HEK293 (cell line): ENCODE data around the gene METTL23.
A peak's percentile ranks its signal among the peaks of the same experiment; 100 is the strongest.

Experiments used
- BCL11A ChIP-seq: fragments of 450-650 bp; formaldehyde crosslinking; IDR thresholded peaks from 2 replicates; pipeline ENCODE4 v1.5.1; 2016; ENCODE audit warnings: low read depth, missing biosample characterization, missing genetic modification characterization
- BCL11B ChIP-seq: fragments of 450-650 bp; formaldehyde crosslinking; IDR thresholded peaks from 2 replicates; pipeline ENCODE4 v1.5.1; 2016; ENCODE audit warnings: low read depth, missing biosample characterization, missing genetic modification characterization
- GFI1B ChIP-seq: fragments of 450-650 bp; formaldehyde crosslinking; IDR thresholded peaks from 2 replicates; pipeline ENCODE4 v1.5.1; 2016; ENCODE audit warnings: missing biosample characterization, missing genetic modification characterization
- GLI4 ChIP-seq: fragments of 450-650 bp; formaldehyde crosslinking; IDR thresholded peaks from 2 replicates; pipeline ENCODE4 v1.5.1; 2016; ENCODE audit warnings: missing biosample characterization, missing genetic modification characterization
- HOXD13 ChIP-seq: sonication (generic); formaldehyde crosslinking; IDR thresholded peaks from 2 replicates; pipeline ENCODE4 v1.8.0; 2022; ENCODE audit warnings: missing genetic modification reagents, borderline replicate concordance
- PRDM1 ChIP-seq: fragments of 450-650 bp; formaldehyde crosslinking; IDR thresholded peaks from 2 replicates; pipeline ENCODE4; 2016; ENCODE audit warnings: missing biosample characterization, missing genetic modification characterization
- SCRT2 ChIP-seq: fragments of 450-650 bp; formaldehyde crosslinking; IDR thresholded peaks from 2 replicates; pipeline ENCODE4 v1.5.1; 2016; ENCODE audit warnings: missing biosample characterization, missing genetic modification characterization
- ZBTB17 ChIP-seq: fragments of 450-650 bp; formaldehyde crosslinking; IDR thresholded peaks from 2 replicates; pipeline ENCODE4 v1.5.1; 2016; ENCODE audit warnings: missing biosample characterization, missing genetic modification characterization
- ZFP37 ChIP-seq: fragments of 450-650 bp; formaldehyde crosslinking; IDR thresholded peaks from 2 replicates; pipeline ENCODE4 v1.5.1; 2016; ENCODE audit warnings: missing biosample characterization, missing genetic modification characterization
- ZNF19 ChIP-seq: fragments of 450-650 bp; formaldehyde crosslinking; IDR thresholded peaks from 2 replicates; pipeline ENCODE4; 2016; ENCODE audit warnings: missing biosample characterization, missing genetic modification characterization, low read depth
- ZNF37A ChIP-seq: fragments of 450-650 bp; IDR thresholded peaks from 2 replicates; pipeline ENCODE4 v1.5.1; 2018; ENCODE audit warnings: missing biosample characterization, missing genetic modification characterization
- ZNF473 ChIP-seq: fragments of 450-650 bp; formaldehyde crosslinking; IDR thresholded peaks from 2 replicates; pipeline ENCODE4 v1.5.1; 2017; ENCODE audit warnings: missing biosample characterization, missing genetic modification characterization
- ZNF48 ChIP-seq: fragments of 450-650 bp; formaldehyde crosslinking; IDR thresholded peaks from 2 replicates; pipeline ENCODE4 v1.5.1; 2016; ENCODE audit warnings: missing biosample characterization, missing genetic modification characterization
- ZNF560 ChIP-seq: fragments of 450-650 bp; formaldehyde crosslinking; IDR thresholded peaks from 2 replicates; pipeline ENCODE4 v1.5.1; 2017; ENCODE audit warnings: missing biosample characterization, missing genetic modification characterization, borderline replicate concordance
- ZNF670 ChIP-seq: fragments of 450-650 bp; formaldehyde crosslinking; IDR thresholded peaks from 2 replicates; pipeline ENCODE4 v1.5.1; 2016; ENCODE audit warnings: missing biosample characterization, missing genetic modification characterization, low read depth
- ZNF785 ChIP-seq: fragments of 450-650 bp; formaldehyde crosslinking; IDR thresholded peaks from 2 replicates; pipeline ENCODE4 v1.5.1; 2016; ENCODE audit warnings: missing biosample characterization, missing genetic modification characterization
- ZNF791 ChIP-seq: fragments of 450-650 bp; formaldehyde crosslinking; IDR thresholded peaks from 2 replicates; pipeline ENCODE4 v1.5.1; 2016; ENCODE audit warnings: missing biosample characterization, missing genetic modification characterization
- ZXDB ChIP-seq: fragments of 450-650 bp; formaldehyde crosslinking; IDR thresholded peaks from 2 replicates; pipeline ENCODE4 v1.5.1; 2016; ENCODE audit warnings: missing biosample characterization, missing genetic modification characterization
- TF ChIP-seq, protein P1 (sequence below): fragments of 450-650 bp; formaldehyde crosslinking; IDR thresholded peaks from 2 replicates; pipeline ENCODE4 v1.5.1; 2016; ENCODE audit warnings: missing biosample characterization, missing genetic modification characterization
- TF ChIP-seq, protein P2 (sequence below): fragments of 450-650 bp; formaldehyde crosslinking; IDR thresholded peaks from 2 replicates; pipeline ENCODE4 v1.5.0; 2017; ENCODE audit warnings: missing biosample characterization, missing genetic modification characterization, borderline replicate concordance
- TF ChIP-seq, protein P3 (sequence below): fragments of 450-650 bp; formaldehyde crosslinking; IDR thresholded peaks from 2 replicates; pipeline ENCODE4 v1.5.1; 2016; ENCODE audit warnings: missing biosample characterization, missing genetic modification characterization, low read depth
- TF ChIP-seq, protein P4 (sequence below): sonication (generic); formaldehyde crosslinking; IDR thresholded peaks from 2 replicates; pipeline ENCODE4 v1.8.1; 2022; ENCODE audit warnings: mild to moderate bottlenecking, moderate library complexity, missing genetic modification reagents
- TF ChIP-seq, protein P5 (sequence below): fragments of 450-650 bp; IDR thresholded peaks from 2 replicates; pipeline ENCODE4 v1.5.1; 2018; ENCODE audit warnings: missing biosample characterization, missing genetic modification characterization
- TF ChIP-seq, protein P6 (sequence below): fragments of 450-650 bp; formaldehyde crosslinking; IDR thresholded peaks from 2 replicates; pipeline ENCODE4 v1.5.1; 2016; ENCODE audit warnings: missing biosample characterization, missing genetic modification characterization

Gene METTL23

DNA sequence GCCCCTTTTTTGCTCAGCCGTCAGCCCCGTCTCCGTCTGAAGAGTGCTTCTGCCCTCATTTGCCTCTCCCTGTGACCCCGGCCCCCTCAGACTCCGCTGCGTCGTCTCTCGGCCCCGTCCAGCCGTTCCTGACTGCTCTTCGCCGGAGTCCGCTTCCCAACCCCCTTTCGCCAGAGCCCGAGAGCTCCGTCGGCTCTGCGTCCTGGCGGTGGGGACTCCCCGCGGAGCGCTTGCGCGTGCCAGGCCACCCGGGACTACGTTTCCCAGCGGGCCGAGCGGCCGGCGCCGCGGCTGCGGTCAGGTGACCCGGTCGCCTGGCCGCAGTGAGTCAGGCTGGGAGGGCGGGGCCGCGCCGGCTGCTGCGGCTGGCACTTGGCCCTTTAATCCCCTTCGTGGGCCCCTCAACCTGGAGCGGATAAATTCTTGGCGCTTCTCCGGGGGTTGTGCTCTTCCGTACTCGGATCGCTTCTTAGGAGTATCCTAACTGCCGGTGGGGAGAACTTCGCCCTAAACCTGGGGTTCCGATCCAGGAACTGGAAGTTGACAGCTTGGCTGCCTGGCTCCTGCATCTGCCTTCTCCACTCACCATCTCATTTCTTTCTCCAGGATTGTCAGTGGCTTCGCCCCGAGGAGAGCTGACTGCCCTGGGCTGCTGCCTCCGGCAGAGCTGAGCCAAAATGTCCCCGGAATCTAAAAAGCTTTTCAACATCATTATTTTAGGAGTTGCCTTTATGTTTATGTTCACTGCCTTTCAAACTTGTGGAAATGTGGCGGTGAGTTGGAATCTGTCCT lies 11.2 kb downstream of the METTL23 start, which contains the start of gene MFSD11 (continued):
- TF ChIP-seq, protein P1, sequence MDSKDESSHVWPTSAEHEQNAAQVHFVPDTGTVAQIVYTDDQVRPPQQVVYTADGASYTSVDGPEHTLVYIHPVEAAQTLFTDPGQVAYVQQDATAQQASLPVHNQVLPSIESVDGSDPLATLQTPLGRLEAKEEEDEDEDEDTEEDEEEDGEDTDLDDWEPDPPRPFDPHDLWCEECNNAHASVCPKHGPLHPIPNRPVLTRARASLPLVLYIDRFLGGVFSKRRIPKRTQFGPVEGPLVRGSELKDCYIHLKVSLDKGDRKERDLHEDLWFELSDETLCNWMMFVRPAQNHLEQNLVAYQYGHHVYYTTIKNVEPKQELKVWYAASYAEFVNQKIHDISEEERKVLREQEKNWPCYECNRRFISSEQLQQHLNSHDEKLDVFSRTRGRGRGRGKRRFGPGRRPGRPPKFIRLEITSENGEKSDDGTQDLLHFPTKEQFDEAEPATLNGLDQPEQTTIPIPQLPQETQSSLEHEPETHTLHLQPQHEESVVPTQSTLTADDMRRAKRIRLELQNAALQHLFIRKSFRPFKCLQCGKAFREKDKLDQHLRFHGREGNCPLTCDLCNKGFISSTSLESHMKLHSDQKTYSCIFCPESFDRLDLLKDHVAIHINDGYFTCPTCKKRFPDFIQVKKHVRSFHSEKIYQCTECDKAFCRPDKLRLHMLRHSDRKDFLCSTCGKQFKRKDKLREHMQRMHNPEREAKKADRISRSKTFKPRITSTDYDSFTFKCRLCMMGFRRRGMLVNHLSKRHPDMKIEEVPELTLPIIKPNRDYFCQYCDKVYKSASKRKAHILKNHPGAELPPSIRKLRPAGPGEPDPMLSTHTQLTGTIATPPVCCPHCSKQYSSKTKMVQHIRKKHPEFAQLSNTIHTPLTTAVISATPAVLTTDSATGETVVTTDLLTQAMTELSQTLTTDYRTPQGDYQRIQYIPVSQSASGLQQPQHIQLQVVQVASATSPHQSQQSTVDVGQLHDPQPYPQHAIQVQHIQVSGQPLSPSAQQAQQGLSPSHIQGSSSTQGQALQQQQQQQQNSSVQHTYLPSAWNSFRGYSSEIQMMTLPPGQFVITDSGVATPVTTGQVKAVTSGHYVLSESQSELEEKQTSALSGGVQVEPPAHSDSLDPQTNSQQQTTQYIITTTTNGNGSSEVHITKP (tag by site-specific recombination): peak; percentile 66
- TF ChIP-seq BCL11B (tag by site-specific recombination): peak; percentile 96
- no peak for TF ChIP-seq ZNF791 (tag by site-specific recombination)
- TF ChIP-seq HOXD13 (CRISPR knock-in tag): no peak
- TF ChIP-seq, protein P2, sequence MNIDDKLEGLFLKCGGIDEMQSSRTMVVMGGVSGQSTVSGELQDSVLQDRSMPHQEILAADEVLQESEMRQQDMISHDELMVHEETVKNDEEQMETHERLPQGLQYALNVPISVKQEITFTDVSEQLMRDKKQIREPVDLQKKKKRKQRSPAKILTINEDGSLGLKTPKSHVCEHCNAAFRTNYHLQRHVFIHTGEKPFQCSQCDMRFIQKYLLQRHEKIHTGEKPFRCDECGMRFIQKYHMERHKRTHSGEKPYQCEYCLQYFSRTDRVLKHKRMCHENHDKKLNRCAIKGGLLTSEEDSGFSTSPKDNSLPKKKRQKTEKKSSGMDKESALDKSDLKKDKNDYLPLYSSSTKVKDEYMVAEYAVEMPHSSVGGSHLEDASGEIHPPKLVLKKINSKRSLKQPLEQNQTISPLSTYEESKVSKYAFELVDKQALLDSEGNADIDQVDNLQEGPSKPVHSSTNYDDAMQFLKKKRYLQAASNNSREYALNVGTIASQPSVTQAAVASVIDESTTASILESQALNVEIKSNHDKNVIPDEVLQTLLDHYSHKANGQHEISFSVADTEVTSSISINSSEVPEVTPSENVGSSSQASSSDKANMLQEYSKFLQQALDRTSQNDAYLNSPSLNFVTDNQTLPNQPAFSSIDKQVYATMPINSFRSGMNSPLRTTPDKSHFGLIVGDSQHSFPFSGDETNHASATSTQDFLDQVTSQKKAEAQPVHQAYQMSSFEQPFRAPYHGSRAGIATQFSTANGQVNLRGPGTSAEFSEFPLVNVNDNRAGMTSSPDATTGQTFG (tag by site-specific recombination): no peak; the same call in 1 of the 2 replicates
- TF ChIP-seq ZNF37A (tag by site-specific recombination): no peak
- peak; percentile 27; the same call in 1 of the 2 replicates for TF ChIP-seq ZFP37 (tag by site-specific recombination)
- TF ChIP-seq, protein P3, sequence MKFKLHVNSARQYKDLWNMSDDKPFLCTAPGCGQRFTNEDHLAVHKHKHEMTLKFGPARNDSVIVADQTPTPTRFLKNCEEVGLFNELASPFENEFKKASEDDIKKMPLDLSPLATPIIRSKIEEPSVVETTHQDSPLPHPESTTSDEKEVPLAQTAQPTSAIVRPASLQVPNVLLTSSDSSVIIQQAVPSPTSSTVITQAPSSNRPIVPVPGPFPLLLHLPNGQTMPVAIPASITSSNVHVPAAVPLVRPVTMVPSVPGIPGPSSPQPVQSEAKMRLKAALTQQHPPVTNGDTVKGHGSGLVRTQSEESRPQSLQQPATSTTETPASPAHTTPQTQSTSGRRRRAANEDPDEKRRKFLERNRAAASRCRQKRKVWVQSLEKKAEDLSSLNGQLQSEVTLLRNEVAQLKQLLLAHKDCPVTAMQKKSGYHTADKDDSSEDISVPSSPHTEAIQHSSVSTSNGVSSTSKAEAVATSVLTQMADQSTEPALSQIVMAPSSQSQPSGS (tag by site-specific recombination): no peak
- TF ChIP-seq ZNF560 (tag by site-specific recombination): no peak
- no peak for TF ChIP-seq GFI1B (tag by site-specific recombination)
- no peak for TF ChIP-seq SCRT2
- TF ChIP-seq, protein P4, sequence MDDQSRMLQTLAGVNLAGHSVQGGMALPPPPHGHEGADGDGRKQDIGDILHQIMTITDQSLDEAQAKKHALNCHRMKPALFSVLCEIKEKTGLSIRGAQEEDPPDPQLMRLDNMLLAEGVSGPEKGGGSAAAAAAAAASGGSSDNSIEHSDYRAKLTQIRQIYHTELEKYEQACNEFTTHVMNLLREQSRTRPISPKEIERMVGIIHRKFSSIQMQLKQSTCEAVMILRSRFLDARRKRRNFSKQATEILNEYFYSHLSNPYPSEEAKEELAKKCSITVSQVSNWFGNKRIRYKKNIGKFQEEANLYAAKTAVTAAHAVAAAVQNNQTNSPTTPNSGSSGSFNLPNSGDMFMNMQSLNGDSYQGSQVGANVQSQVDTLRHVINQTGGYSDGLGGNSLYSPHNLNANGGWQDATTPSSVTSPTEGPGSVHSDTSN (CRISPR knock-in tag): no peak; the same call in 1 of the 2 replicates
- peak; percentile 77; the same call in 1 of the 2 replicates for TF ChIP-seq ZXDB
- TF ChIP-seq, protein P5, sequence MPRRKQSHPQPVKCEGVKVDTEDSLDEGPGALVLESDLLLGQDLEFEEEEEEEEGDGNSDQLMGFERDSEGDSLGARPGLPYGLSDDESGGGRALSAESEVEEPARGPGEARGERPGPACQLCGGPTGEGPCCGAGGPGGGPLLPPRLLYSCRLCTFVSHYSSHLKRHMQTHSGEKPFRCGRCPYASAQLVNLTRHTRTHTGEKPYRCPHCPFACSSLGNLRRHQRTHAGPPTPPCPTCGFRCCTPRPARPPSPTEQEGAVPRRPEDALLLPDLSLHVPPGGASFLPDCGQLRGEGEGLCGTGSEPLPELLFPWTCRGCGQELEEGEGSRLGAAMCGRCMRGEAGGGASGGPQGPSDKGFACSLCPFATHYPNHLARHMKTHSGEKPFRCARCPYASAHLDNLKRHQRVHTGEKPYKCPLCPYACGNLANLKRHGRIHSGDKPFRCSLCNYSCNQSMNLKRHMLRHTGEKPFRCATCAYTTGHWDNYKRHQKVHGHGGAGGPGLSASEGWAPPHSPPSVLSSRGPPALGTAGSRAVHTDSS: no peak; the same call in none of the 2 replicates
- TF ChIP-seq PRDM1 (tag by site-specific recombination): no peak
- TF ChIP-seq GLI4 (tag by site-specific recombination): peak; percentile 78
- TF ChIP-seq ZNF670 (tag by site-specific recombination): no peak
- TF ChIP-seq, protein P6, sequence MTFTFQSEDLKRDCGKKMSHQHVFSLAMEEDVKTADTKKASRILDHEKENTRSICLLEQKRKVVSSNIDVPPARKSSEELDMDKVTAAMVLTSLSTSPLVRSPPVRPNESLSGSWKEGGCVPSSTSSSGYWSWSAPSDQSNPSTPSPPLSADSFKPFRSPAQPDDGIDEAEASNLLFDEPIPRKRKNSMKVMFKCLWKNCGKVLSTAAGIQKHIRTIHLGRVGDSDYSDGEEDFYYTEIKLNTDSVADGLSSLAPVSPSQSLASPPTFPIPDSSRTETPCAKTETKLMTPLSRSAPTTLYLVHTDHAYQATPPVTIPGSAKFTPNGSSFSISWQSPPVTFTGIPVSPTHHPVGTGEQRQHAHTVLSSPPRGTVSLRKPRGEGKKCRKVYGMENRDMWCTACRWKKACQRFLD (tag by site-specific recombination): no peak
- no peak for TF ChIP-seq ZNF473
- TF ChIP-seq BCL11A (tag by site-specific recombination): peak; percentile 95
- TF ChIP-seq ZNF19 (tag by site-specific recombination): no peak
- TF ChIP-seq ZNF785 (tag by site-specific recombination): peak; percentile 65; the same call in 1 of the 2 replicates
- TF ChIP-seq ZBTB17: peak; percentile 98
- TF ChIP-seq ZNF48: no peak
